ENCODE results near the gene HDAC4. TPM values are rescaled to one million over a fixed set of nuclear protein-coding genes. Genes with fewer than 3 reads are reported as not detected.
"Not testable (repeated sequence)": the region's sequence is repeated elsewhere in the genome, so short reads cannot be mapped to it uniquely, and the experiment has no call there.

The HDAC4 gene
- total RNA-seq, 1 donor from 2014 or later, result 44.7 TPM

- no peak overlapping the region for H3K27ac Mint-ChIP-seq
- no peaks in the 10 kb centered on the region for H3K4me1 Mint-ChIP-seq
- intact Hi-C loops (cut with micrococcal nuclease), result no loop called here
Observed at GRCh38 chr2:239079671-239080294, 321.0 kb downstream of the HDAC4 start.

GRCh38 chr2:239078128-239078924 is 322.5 kb downstream of the HDAC4 start:
- DNase-seq, result no peak

More at GRCh38 chr2:239079671-239080294, 321.0 kb downstream of the HDAC4 start:
- H3K9me3 Mint-ChIP-seq, result no peaks in the 10 kb centered on the region
- no peak overlapping the region for H3K4me3 Mint-ChIP-seq
- peaks cover 17% of the 10 kb centered on the region for H3K36me3 Mint-ChIP-seq (ENCODE audit: low read depth)
- no peak for DNase-seq
- H3K27me3 Mint-ChIP-seq, result no peaks in the 10 kb centered on the region

DNA sequence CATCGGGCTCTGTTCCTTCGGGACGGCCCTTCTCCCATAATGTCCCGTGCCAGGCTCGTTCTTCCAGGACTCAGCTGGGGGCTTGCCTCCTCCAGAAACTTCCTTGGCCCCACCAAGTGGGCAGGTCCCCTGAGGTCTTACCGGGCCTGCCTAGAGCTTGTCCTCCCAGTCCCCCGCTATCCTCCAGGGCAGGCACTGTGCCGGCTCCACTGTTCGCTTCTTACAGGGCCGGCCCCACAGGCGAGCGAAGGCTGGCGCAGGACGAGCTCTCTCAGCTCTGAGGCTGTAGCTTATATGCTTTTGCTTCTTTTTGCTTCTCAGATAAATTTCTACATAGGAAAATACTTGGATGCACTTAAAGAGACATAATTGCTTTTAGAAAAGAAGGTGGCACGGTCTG is 323.6 kb downstream of the HDAC4 start:
- DNase-seq, result no peak
- no peaks in the 10 kb centered on the region for H3K27me3 Mint-ChIP-seq
- H3K27ac Mint-ChIP-seq, result no peak overlapping the region
- intact Hi-C loops (cut with micrococcal nuclease), result no loop called here
- peaks cover 18% of the 10 kb centered on the region for H3K36me3 Mint-ChIP-seq (ENCODE audit: low read depth)
- no peak overlapping the region for H3K4me3 Mint-ChIP-seq
- H3K4me1 Mint-ChIP-seq, result no peaks in the 10 kb centered on the region
- no peaks in the 10 kb centered on the region for H3K9me3 Mint-ChIP-seq

More at GRCh38 chr2:239078128-239078924, 322.5 kb downstream of the HDAC4 start:
- no peaks in the 10 kb centered on the region for H3K4me1 Mint-ChIP-seq
- no peaks in the 10 kb centered on the region for H3K9me3 Mint-ChIP-seq
- no peak overlapping the region for H3K4me3 Mint-ChIP-seq
- no peak overlapping the region for H3K27ac Mint-ChIP-seq
- no peaks in the 10 kb centered on the region for H3K27me3 Mint-ChIP-seq
- intact Hi-C loops (cut with micrococcal nuclease), result no loop called here
- peaks cover 19% of the 10 kb centered on the region for H3K36me3 Mint-ChIP-seq (ENCODE audit: low read depth)

- no peak for DNase-seq
- intact Hi-C loops (cut with micrococcal nuclease), result no loop called here
- Mint-ChIP-seq H3K36me3 (ENCODE audit: low read depth) (peaks cover 27% of the 10 kb centered on the region), H3K9me3 (no peaks in the 10 kb centered on the region), H3K27me3 (no peaks in the 10 kb centered on the region), H3K4me1 (no peaks in the 10 kb centered on the region), H3K4me3 (no peak overlapping the region), H3K27ac (no peak overlapping the region)
Observed at GRCh38 chr2:239075918-239076758, 324.7 kb downstream of the HDAC4 start.

- peaks cover 25% of the 10 kb centered on the region for H3K36me3 Mint-ChIP-seq (ENCODE audit: low read depth)
- H3K4me3 Mint-ChIP-seq, result no peak overlapping the region
- H3K4me1 Mint-ChIP-seq, result peaks cover 2% of the 10 kb centered on the region
- no peaks in the 10 kb centered on the region for H3K9me3 Mint-ChIP-seq
- intact Hi-C loops (cut with micrococcal nuclease), result no loop called here
- DNase-seq, result no peak
- no peaks in the 10 kb centered on the region for H3K27me3 Mint-ChIP-seq
- no peak overlapping the region for H3K27ac Mint-ChIP-seq
Observed at GRCh38 chr2:239073745-239074530, 326.9 kb downstream of the HDAC4 start.

GRCh38 chr2:239073270-239073669 is 327.6 kb downstream of the HDAC4 start:
- DNase-seq, result no peak
- Mint-ChIP-seq H3K27ac (no peak overlapping the region), H3K9me3 (no peaks in the 10 kb centered on the region), H3K27me3 (no peaks in the 10 kb centered on the region), H3K4me1 (peaks cover 2% of the 10 kb centered on the region), H3K36me3 (ENCODE audit: low read depth) (peaks cover 25% of the 10 kb centered on the region), H3K4me3 (no peak overlapping the region)
- intact Hi-C loops (cut with micrococcal nuclease), result no loop called here

GRCh38 chr2:239072786-239073185 is 328.0 kb downstream of the HDAC4 start:
- Mint-ChIP-seq H3K36me3 (ENCODE audit: low read depth) (peaks cover 26% of the 10 kb centered on the region), H3K27me3 (no peaks in the 10 kb centered on the region), H3K9me3 (no peaks in the 10 kb centered on the region), H3K4me1 (peaks cover 2% of the 10 kb centered on the region), H3K4me3 (no peak overlapping the region), H3K27ac (no peak overlapping the region)
- DNase-seq, result no peak
- intact Hi-C loops (cut with micrococcal nuclease), result no loop called here

DNA sequence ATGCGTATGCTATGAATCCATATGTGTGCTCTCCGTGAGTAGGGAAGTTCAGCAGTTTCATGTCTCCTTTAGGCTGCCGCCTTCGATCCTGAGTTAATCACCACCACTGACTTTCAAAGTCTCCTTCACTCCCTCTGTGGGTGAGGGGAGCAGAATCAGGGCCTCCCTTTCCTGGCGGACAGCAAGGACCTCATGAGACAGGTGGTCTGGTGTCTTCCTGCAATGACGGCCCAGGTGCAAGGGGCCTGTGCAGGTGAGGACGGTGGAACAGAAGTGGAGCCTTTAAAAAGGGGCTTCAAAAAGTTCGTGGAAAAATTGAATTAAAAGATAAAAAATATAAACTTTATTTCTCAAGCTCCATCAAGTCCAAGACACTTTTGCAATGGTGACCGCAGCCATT is 330.4 kb downstream of the HDAC4 start:
- H3K36me3 Mint-ChIP-seq (ENCODE audit: low read depth), result peaks cover 36% of the 10 kb centered on the region
- peaks cover 2% of the 10 kb centered on the region for H3K4me1 Mint-ChIP-seq
- DNase-seq, result no peak
- H3K4me3 Mint-ChIP-seq, result no peak overlapping the region
- intact Hi-C loops (cut with micrococcal nuclease), result no loop called here
- H3K9me3 Mint-ChIP-seq, result no peaks in the 10 kb centered on the region
- no peaks in the 10 kb centered on the region for H3K27me3 Mint-ChIP-seq
- H3K27ac Mint-ChIP-seq, result no peak overlapping the region

DNA sequence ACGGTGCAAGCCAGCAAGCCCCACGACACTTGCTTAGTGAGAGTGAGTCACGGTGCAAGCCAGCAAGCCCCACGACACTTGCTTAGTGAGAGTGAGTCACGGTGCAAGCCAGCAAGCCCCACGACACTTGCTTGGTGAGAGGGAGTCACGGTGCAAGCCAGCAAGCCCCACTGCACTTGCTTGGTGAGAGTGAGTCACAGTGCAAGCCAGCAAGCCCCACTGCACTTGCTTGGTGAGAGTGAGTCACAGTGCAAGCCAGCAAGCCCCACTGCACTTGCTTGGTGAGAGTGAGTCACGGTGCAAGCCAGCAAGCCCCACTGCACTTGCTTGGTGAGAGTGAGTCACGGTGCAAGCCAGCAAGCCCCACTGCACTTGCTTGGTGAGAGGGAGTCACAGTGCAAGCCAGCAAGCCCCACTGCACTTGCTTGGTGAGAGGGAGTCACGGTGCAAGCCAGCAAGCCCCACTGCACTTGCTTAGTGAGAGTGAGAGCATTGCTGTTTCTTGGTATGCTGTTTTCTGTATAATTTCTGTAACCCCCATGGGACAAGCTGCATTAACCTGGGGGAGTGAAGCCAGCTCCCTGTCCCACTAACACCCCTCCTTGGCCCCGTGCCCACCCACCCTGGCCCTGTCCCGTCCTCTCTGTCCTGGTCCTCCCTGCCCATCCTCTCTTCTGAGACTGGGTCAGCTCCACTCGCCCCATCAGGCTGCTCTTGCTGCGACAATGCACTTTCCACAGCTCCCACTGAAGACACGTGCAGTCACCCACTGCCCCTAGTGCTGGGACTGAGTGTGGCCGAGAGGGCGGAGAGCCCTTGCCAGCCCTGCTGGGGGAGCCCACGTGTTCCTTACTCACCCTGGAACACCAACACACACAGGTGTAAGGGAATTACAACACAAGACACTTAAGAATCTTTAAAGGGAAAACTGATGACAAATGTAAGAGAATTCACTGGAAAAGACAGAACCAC is 331.2 kb downstream of the HDAC4 start:
- H3K4me3 Mint-ChIP-seq; DNase-seq; H3K9me3 Mint-ChIP-seq; intact Hi-C loops (cut with micrococcal nuclease); H3K27me3 Mint-ChIP-seq; H3K4me1 Mint-ChIP-seq: not testable (repeated sequence)
- H3K27ac Mint-ChIP-seq, result peak overlapping the region; percentile 63
- H3K36me3 Mint-ChIP-seq (ENCODE audit: low read depth), result peaks cover 37% of the 10 kb centered on the region

- DNase-seq, result no peak
- Mint-ChIP-seq H3K9me3 (no peaks in the 10 kb centered on the region), H3K27me3 (no peaks in the 10 kb centered on the region), H3K4me3 (no peak overlapping the region), H3K4me1 (peaks cover 2% of the 10 kb centered on the region), H3K27ac (no peak overlapping the region), H3K36me3 (ENCODE audit: low read depth) (peaks cover 34% of the 10 kb centered on the region)
- intact Hi-C loops (cut with micrococcal nuclease), result no loop called here
Observed at GRCh38 chr2:239068411-239068810, 332.4 kb downstream of the HDAC4 start.

- H3K9me3 Mint-ChIP-seq, result no peaks in the 10 kb centered on the region
- H3K27me3 Mint-ChIP-seq, result no peaks in the 10 kb centered on the region
- intact Hi-C loops (cut with micrococcal nuclease), result no loop called here
- peak overlapping the region; percentile 48 for H3K27ac Mint-ChIP-seq
- no peak for DNase-seq
- H3K4me1 Mint-ChIP-seq, result peaks cover 2% of the 10 kb centered on the region
- no peak overlapping the region for H3K4me3 Mint-ChIP-seq
- peaks cover 32% of the 10 kb centered on the region for H3K36me3 Mint-ChIP-seq (ENCODE audit: low read depth)
Observed at GRCh38 chr2:239067196-239067865, 333.5 kb downstream of the HDAC4 start.

DNA sequence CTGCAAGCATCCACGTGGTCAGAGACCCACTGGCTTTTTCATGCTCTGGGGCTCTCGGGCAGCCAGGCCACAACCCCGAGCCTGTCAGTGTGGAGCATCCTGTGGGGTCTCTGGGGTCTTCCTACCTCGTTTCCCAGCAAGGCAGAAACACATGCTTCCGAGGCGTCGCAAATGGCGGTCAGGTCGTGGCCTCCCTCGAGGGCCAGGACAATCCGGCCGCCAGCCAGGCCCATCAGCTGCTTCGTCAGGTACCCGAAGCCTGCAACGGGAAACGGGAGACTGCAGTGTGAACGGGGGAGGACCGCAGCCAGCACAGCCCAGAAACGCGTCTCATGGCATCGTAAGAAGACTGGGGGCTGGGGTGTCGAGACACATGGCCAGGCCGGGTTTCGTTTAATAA is 334.2 kb downstream of the HDAC4 start:
- Mint-ChIP-seq H3K9me3 (no peaks in the 10 kb centered on the region), H3K27me3 (no peaks in the 10 kb centered on the region), H3K4me3 (no peak overlapping the region), H3K36me3 (ENCODE audit: low read depth) (peaks cover 26% of the 10 kb centered on the region), H3K4me1 (peaks cover 2% of the 10 kb centered on the region), H3K27ac (no peak overlapping the region)
- DNase-seq, result no peak
- intact Hi-C loops (cut with micrococcal nuclease), result no loop called here
